Cardiac muscle cell (in vitro differentiated cells and primary cell): ENCODE results near the gene MYO1H. TPM values are rescaled to one million over a fixed set of nuclear protein-coding genes. Genes with fewer than 3 reads are reported as not detected.

ENCODE experiments used
- DNase-seq, 2 donors: peaks; one replicate each; pipeline versions ENCODE4 v3.0.0 to v3.0.0-alpha.2; 2010 to 2017; ENCODE audit warnings: low read depth in 1 of 2, low spot score in 1 of 2
- H3K27ac ChIP-seq: fragments of 200-600 bp; sonication (generic); 2 replicates; pipeline ENCODE4 v1.5.1; 2016
- H3K27me3 ChIP-seq: fragments of 200-600 bp; sonication (generic); 2 replicates; pipeline ENCODE4 v1.6.0; 2016; ENCODE audit warnings: control low read depth
- H3K36me3 ChIP-seq: fragments of 200-600 bp; sonication (generic); 2 replicates; pipeline ENCODE4 v1.5.1; 2016; ENCODE audit warnings: control low read depth
- H3K4me1 ChIP-seq: fragments of 200-600 bp; sonication (generic); 2 replicates; pipeline ENCODE4 v1.8.1; 2017; ENCODE audit warnings: low read depth, mild to moderate bottlenecking, mixed run types
- H3K4me3 ChIP-seq: fragments of 200-600 bp; sonication (generic); 2 replicates; pipeline ENCODE4 v1.5.1; 2016; ENCODE audit warnings: mild to moderate bottlenecking
- H3K9me3 ChIP-seq: fragments of 200-600 bp; sonication (generic); 2 replicates; pipeline ENCODE4 v1.5.1; 2017; ENCODE audit warnings: low read depth, mild to moderate bottlenecking, control low read depth
- CTCF ChIP-seq: IDR thresholded peaks from 2 replicates; pipeline ENCODE4 v1.5.1; 2012; ENCODE audit warnings: low read depth, mild to moderate bottlenecking, low read length
- polyA plus RNA-seq: library from polyadenylated mRNA; unstranded; fragments of >200 nt; fragmentation: Nextera tagmentation; extraction: Ambion mirVana; gene quantifications from 2 replicates; pipeline ENCODE4 v1.2.1, GENCODE V29; 2016
- total RNA-seq: library from RNA; depleted of rRNA; stranded (reverse); fragments of >200 nt; gene quantifications from 2 replicates; pipeline ENCODE4 v1.2.3, GENCODE V29; 2016

Gene MYO1H
- total and polyA plus RNA-seq, 2 experiments from 2014 or later: not detected

DNA sequence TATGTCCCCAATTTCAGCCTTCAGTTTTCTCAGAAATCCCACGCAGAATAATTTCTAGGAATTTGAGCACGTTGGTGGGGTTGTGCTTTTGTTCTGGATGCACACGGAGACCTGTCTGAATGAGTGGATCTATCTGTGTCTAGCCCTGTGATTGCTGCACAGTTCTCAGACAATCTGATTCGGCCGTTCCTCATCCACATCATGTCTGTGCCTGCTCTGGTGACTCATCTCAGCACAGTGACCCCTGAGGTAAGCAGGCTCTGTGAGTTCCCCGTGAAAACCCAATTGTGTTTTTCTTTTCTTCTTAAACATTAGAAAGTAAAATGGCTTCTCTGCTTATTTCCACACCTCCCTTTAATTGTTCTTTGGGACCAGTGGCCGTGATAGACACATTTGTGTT, 150.0 kb downstream of the MYO1H start:
- H3K4me1 ChIP-seq: no peaks in the 10 kb centered on the region
- TF ChIP-seq CTCF: no peak
- H3K9me3 ChIP-seq: no peaks in the 10 kb centered on the region
- H3K36me3 ChIP-seq: peaks cover 67% of the 10 kb centered on the region
- no peaks in the 10 kb centered on the region for H3K27me3 ChIP-seq
- DNase-seq: no peak
- H3K27ac ChIP-seq: no peak overlapping the region
- H3K4me3 ChIP-seq: no peak overlapping the region

Other genes starting within 250 kb of the MYO1H start
- 52.3 and 78.0 TPM in 2 replicates for gene ACACB, start 231.3 kb upstream of the MYO1H start, total RNA-seq
- gene ACACB, start 231.3 kb upstream of the MYO1H start, polyA plus RNA-seq: 27.8 and 28.9 TPM in 2 replicates
- gene FOXN4, start 38.6 kb upstream of the MYO1H start, total RNA-seq: 0.42 and 2.5 TPM in 2 replicates
- gene FOXN4, start 38.6 kb upstream of the MYO1H start, polyA plus RNA-seq: 0.15 and 0.84 TPM in 2 replicates
- gene KCTD10, start 129.4 kb downstream of the MYO1H start, total RNA-seq: 64.4 and 102 TPM in 2 replicates
- gene KCTD10, start 129.4 kb downstream of the MYO1H start, polyA plus RNA-seq: 64.5 and 95.7 TPM in 2 replicates
- gene UBE3B, start 129.7 kb downstream of the MYO1H start, total RNA-seq: 44.3 and 73.5 TPM in 2 replicates
- 35.5 and 36.7 TPM in 2 replicates for gene UBE3B, start 129.7 kb downstream of the MYO1H start, polyA plus RNA-seq
- 89.4 and 133 TPM in 2 replicates for gene MMAB, start 225.6 kb downstream of the MYO1H start, total RNA-seq
- 130 and 174 TPM in 2 replicates for gene MMAB, start 225.6 kb downstream of the MYO1H start, polyA plus RNA-seq
- gene MVK, start 225.9 kb downstream of the MYO1H start, total RNA-seq: 56.1 and 83.3 TPM in 2 replicates
- 22.6 and 29.0 TPM in 2 replicates for gene MVK, start 225.9 kb downstream of the MYO1H start, polyA plus RNA-seq